Measurements from ENCODE around the gene ATP8B3.

ATP8B3 gene

GRCh38 chr19:1736280-1736679 lies 75.8 kb downstream of the ATP8B3 start:
- Histone ChIP-seq H3K9me3 (ENCODE audit: control insufficient read depth, low read length) (no peaks in the 10 kb centered on the region), H3K9ac (ENCODE audit: low read length) (no peak overlapping the region), H3K27me3 (ENCODE audit: control insufficient read depth, insufficient read depth, low read length) (peaks cover 25% of the 10 kb centered on the region), H3K36me3 (ENCODE audit: control insufficient read depth, insufficient read depth, low read length) (no peaks in the 10 kb centered on the region), H3K4me3 (ENCODE audit: low read length) (no peak overlapping the region), H3K4me1 (ENCODE audit: control insufficient read depth, insufficient read depth, low read length) (no peaks in the 10 kb centered on the region)

DNA sequence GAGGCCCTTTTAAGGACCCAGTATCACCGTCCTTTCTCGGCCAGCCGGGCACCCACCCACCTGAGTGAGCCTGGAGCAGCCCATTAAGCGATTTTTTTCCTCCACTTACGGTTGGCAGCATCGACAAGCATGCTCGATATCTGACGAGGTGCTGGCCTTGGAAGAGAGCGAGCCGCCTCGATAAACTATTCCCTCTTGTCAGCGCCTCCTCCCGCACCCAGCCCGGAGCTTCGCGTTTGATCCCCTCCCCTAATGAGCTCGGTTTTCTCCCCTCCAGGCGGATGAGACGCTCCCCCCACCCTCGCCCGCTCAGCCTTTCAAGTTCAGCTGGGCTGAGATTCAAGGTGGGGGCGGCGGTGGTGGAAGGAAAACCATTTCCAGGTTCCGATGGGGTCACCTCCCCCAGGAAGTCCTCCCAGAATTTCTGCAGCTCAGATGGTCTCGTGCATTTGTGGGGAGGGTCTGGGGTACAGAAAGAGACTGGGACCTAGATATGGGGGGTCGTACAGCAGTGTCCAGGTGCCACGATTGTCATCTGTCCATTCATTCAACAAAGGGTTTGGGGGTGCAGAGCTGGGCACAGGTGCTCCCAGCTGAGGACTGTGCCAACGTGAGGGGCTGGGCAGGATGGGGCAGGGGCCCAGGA lies 77.6 kb downstream of the ATP8B3 start:
- H3K9me3 ChIP-seq (ENCODE audit: control insufficient read depth, low read length) = no peaks in the 10 kb centered on the region
- H3K27me3 ChIP-seq (ENCODE audit: control insufficient read depth, insufficient read depth, low read length) = peaks cover 28% of the 10 kb centered on the region
- no peaks in the 10 kb centered on the region for H3K36me3 ChIP-seq (ENCODE audit: control insufficient read depth, insufficient read depth, low read length)
- no peak overlapping the region for H3K9ac ChIP-seq (ENCODE audit: low read length)
- H3K4me3 ChIP-seq (ENCODE audit: low read length) = no peak overlapping the region
- H3K4me1 ChIP-seq (ENCODE audit: control insufficient read depth, insufficient read depth, low read length) = no peaks in the 10 kb centered on the region
